Fibroblast of peridontal ligament (primary cell): Measurements from ENCODE around the gene WDR55.
"Not testable (repeated sequence)": the region's sequence is repeated elsewhere in the genome, so short reads cannot be mapped to it uniquely, and the experiment has no call there.

ENCODE experiments used
- DNase-seq: peaks from one replicate; pipeline ENCODE4 v3.0.0-alpha.2; 2010; ENCODE audit errors: extremely low read depth

WDR55 gene

GRCh38 chr5:140711794-140712193, 47.1 kb downstream of the WDR55 start:
- no peak for DNase-seq

DNA sequence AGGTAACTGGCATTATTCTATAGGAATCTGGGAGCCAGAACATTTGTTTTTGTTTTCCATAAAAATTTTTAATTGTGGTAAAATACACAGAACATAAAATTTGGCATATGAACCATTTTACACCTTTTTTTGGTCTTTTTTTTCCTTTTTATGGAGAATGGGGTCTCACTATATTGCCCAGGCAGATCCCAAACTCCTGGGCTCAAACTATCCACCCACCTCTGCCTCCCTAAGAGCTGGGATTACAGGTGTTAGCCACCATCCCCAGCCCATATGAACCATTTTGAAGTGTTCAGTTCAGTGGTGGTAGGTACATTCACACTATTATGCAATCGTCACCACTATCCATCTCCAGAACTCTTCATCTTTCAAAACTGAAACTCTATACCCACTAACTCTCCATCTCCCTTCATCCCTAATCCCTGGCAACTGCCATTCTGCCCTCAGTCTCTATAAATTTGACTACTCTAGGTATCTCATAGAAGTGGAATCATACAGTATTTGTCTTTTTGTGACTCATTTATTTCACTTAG, 48.9 kb downstream of the WDR55 start:
- DNase-seq: no peak

GRCh38 chr5:140716238-140716637, 51.5 kb downstream of the WDR55 start:
- not testable (repeated sequence) for DNase-seq

GRCh38 chr5:140718266-140718592, 53.5 kb downstream of the WDR55 start:
- DNase-seq: no peak

- DNase-seq: not testable (repeated sequence)
Measured at GRCh38 chr5:140720738-140721137, 56.0 kb downstream of the WDR55 start.

- DNase-seq: not testable (repeated sequence)
Measured at GRCh38 chr5:140721395-140721794, 56.7 kb downstream of the WDR55 start.
